Measurements from ENCODE around the gene ADORA2A. TPM values are rescaled to one million over a fixed set of nuclear protein-coding genes. Genes with fewer than 3 reads are reported as not detected.

ADORA2A gene
- total and polyA plus RNA-seq, 2 of the 8 experiments (the other 6 are each of a cell fraction or from before 2014, with no cell fraction given), result 7.1 to 20.3 TPM

DNA sequence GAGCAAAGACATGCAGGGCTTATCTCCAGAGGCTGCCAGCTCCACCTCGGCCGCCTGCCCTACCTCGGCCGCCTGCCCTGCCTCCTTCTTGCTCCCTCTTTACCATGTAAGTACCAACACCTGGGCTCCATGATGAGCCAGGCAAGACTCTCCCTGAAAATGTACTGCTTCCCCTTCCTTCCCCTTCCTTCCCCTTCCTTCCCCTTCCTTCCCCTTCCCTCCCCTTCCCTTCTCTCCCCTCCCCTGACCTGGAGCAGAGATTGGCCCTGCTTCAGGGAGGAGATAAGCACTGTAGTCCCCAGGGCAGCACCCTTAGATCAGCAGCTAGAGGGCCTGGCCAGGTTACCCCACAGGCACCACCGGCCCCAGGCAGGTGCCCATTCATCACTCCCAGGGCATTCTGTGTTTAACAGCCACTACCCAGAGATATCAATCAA is 25.4 kb upstream of the ADORA2A start:
- Histone ChIP-seq H3K56ac (replicated peaks; ENCODE audit: insufficient read length, low read depth, low read length) (no peak overlapping the region), H2BK15ac (ENCODE audit: low read length) (no peak overlapping the region), H3K9me3 (ENCODE audit: insufficient read depth in 2 of 2, low read depth in 1 of 2, low read length in 1 of 2) (no peaks in the 10 kb centered on the region), H2AFZ (ENCODE audit: low read length) (no peak overlapping the region), H3K4me1 (replicated peaks in 1 of 4; ENCODE audit: control insufficient read depth in 3 of 4, insufficient read depth in 4 of 4, low read length in 3 of 4) (peaks cover 0 to 8% (median 0%) of the 10 kb centered on the region in 4 experiments; a peak in 2 of 7 replicates), H4K5ac (ENCODE audit: insufficient read length, low read depth, low read length) (no peak overlapping the region), H2BK12ac (ENCODE audit: low read depth, low read length) (no peak overlapping the region), H3K4ac (replicated peaks; ENCODE audit: insufficient read length, low read depth, low read length) (no peak overlapping the region), H2AK5ac (ENCODE audit: low read depth, low read length) (no peak overlapping the region), H3K27me3 (replicated peaks in 1 of 4; ENCODE audit: control insufficient read depth in 3 of 4, extremely low read depth in 1 of 4, insufficient read depth in 3 of 4, low read length in 3 of 4) (no peaks in the 10 kb centered on the region), H2BK120ac (replicated peaks; ENCODE audit: low read depth, low read length) (no peak overlapping the region), H4K8ac (ENCODE audit: extremely low read depth, insufficient read depth, low read length) (no peak overlapping the region), H3K27ac (ENCODE audit: low read depth, low read length) (no peak overlapping the region), H4K91ac (replicated peaks; ENCODE audit: insufficient read length, low read length) (no peak overlapping the region), H3K23me2 (ENCODE audit: low read depth, low read length) (no peaks in the 10 kb centered on the region), H3K4me3 (ENCODE audit: extremely low read depth in 1 of 4, insufficient read depth in 2 of 4, low read depth in 3 of 4, low read length in 4 of 4) (no peak overlapping the region), H2BK20ac (ENCODE audit: low read length) (no peak overlapping the region), H3K79me1 (ENCODE audit: low read depth, low read length) (no peaks in the 10 kb centered on the region), H3K9ac (replicated peaks in 1 of 4; ENCODE audit: extremely low read depth in 1 of 4, low read depth in 3 of 4, low read length in 3 of 4) (no peak overlapping the region), H3K36me3 (ENCODE audit: control insufficient read depth in 2 of 4, insufficient read depth in 4 of 4, low read length in 3 of 4) (peaks cover 0 to 3% (median 1%) of the 10 kb centered on the region in 4 experiments; a peak in 3 of 8 replicates), H3K23ac (ENCODE audit: insufficient read length) (no peak overlapping the region), H2BK5ac (ENCODE audit: low read depth, low read length) (no peak overlapping the region), H4K20me1 (replicated peaks in 1 of 2; ENCODE audit: control insufficient read depth in 1 of 2, insufficient read depth in 2 of 2, low read length in 2 of 2) (peaks cover 0 to 4% of the 10 kb centered on the region in 2 experiments), H3K79me2 (ENCODE audit: control insufficient read depth in 1 of 2, insufficient read depth in 2 of 2, low read length in 2 of 2) (no peaks in the 10 kb centered on the region), H3K14ac (ENCODE audit: insufficient read length) (no peak overlapping the region), H3K18ac (ENCODE audit: extremely low read depth, low read length) (no peak overlapping the region), H3K4me2 (ENCODE audit: insufficient read depth in 1 of 2, low read depth in 2 of 2, low read length in 2 of 2) (no peak overlapping the region)
- FAIRE-seq, result no peak
- WGBS, 2 experiments (ENCODE audit: extremely low coverage in 1 of 2, insufficient coverage in 1 of 2, insufficient read length in 1 of 2, insufficient replicate concordance in 2 of 2, low coverage in 1 of 2, low lambda C conversion rate in 2 of 2, missing lambda C conversion rate in 1 of 2), result 77% methylated on average over 5 of the region's 5 CpGs; no CpG with 5 or more reads in 1 of the 2 experiments
- TF ChIP-seq GABPA (IDR thresholded peaks at IDR 0.05; ENCODE audit: borderline replicate concordance, insufficient read depth, low read length), result no peak
- no peak for TF ChIP-seq CHD1 (IDR thresholded peaks at IDR 0.05; ENCODE audit: low read depth, low read length)
- TF ChIP-seq, protein P1, sequence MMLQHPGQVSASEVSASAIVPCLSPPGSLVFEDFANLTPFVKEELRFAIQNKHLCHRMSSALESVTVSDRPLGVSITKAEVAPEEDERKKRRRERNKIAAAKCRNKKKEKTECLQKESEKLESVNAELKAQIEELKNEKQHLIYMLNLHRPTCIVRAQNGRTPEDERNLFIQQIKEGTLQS (IDR thresholded peaks at IDR 0.05; ENCODE audit: insufficient read depth, low read depth, low read length), result no peak
- TF ChIP-seq SUZ12 (IDR thresholded peaks at IDR 0.05; ENCODE audit: low read length), result no peak
- TF ChIP-seq JUN (IDR thresholded peaks at IDR 0.05; ENCODE audit: low read depth, low read length), result no peak
- TF ChIP-seq TCF12 (IDR thresholded peaks at IDR 0.05; ENCODE audit: low read depth, low read length), result no peak
- TF ChIP-seq POU5F1 (IDR thresholded peaks at IDR 0.05; ENCODE audit: low read depth, low read length), result no peak
- TF ChIP-seq RBBP5 (IDR thresholded peaks at IDR 0.05; ENCODE audit: borderline replicate concordance, low read depth, low read length), result no peak
- no peak for TF ChIP-seq SIX5 (IDR thresholded peaks at IDR 0.05; ENCODE audit: low read depth, low read length)
- no peak for TF ChIP-seq SAP30 (IDR thresholded peaks at IDR 0.05; ENCODE audit: insufficient read depth, insufficient replicate concordance, low read length)
- ChIA-PET CTCF (ENCODE audit: partially characterized antibody) (no interaction called here), POLR2A (ENCODE audit: partially characterized antibody) (no interaction called here)
- DNase-seq (ENCODE audit: low read depth in 1 of 2, low spot score in 2 of 2), result no peak
